Upper lobe of left lung (tissue), 6 donors: ENCODE data around the gene FLNB. TPM values are rescaled to one million over a fixed set of nuclear protein-coding genes. Genes with fewer than 3 reads are reported as not detected.

Experiments used
- ATAC-seq, 2 donors: fragments of 200-7000 bp; cut with Tn5 transposase; one replicate each; pipeline ENCODE4 v1.9.1; 2022; ENCODE audit warnings: mild to moderate bottlenecking in 2 of 2, moderate library complexity in 2 of 2; ENCODE audit not compliant: low FRiP score in 2 of 2
- DNase-seq, 2 donors: peaks; one replicate each; pipeline ENCODE4 v3.0.0-alpha.2; 2019 to 2020
- H3K27ac ChIP-seq, 4 donors: fragments of 200-600 bp; sonication (generic); one replicate each; pipeline ENCODE4 v1.5.1; 2016 to 2019
- H3K27me3 ChIP-seq, 4 donors: fragments of 200-600 bp; sonication (generic); one replicate each; pipeline ENCODE4 v1.5.1; 2017 to 2019
- H3K36me3 ChIP-seq, 4 donors: fragments of 200-600 bp; sonication (generic); one replicate each; pipeline ENCODE4 v1.5.1; 2016 to 2019
- H3K4me1 ChIP-seq, 4 donors: fragments of 200-600 bp; sonication (generic); one replicate each; pipeline ENCODE4 v1.5.1; 2018 to 2019
- H3K4me3 ChIP-seq, 4 donors: fragments of 200-600 bp; sonication (generic); one replicate each; pipeline ENCODE4 v1.5.1; 2017 to 2019; ENCODE audit warnings: mild to moderate bottlenecking in 2 of 4, moderate library complexity in 1 of 4
- H3K9me3 ChIP-seq, 4 donors: fragments of 200-600 bp; sonication (generic); one replicate each; pipeline ENCODE4 v1.5.1; 2018 to 2019
- EP300 ChIP-seq, 4 donors: sonication (generic); formaldehyde crosslinking; IDR thresholded peaks; one replicate each; pipeline ENCODE4 v1.5.1; 2017; ENCODE audit warnings: antibody characterized with exemption in 4 of 4, control low read depth in 2 of 4
- POLR2A ChIP-seq, 4 donors: fragments of 450-650 bp; IDR thresholded peaks; one replicate each; pipeline ENCODE4 v1.5.1; 2016 to 2017; ENCODE audit warnings: antibody characterized with exemption in 4 of 4, mild to moderate bottlenecking in 2 of 4
- POLR2AphosphoS5 ChIP-seq, 2 donors: sonication (generic); formaldehyde crosslinking; IDR thresholded peaks; one replicate each; pipeline ENCODE4 v1.5.1; 2017; ENCODE audit warnings: antibody characterized with exemption in 2 of 2
- WGBS, 2 donors: methylation state at CpG; one replicate each; pipeline ENCODE4 v1.1.5; 2017 to 2018; 5-methylcytosine and 5-hydroxymethylcytosine counted together
- total RNA-seq, 6 donors: library from RNA; depleted of rRNA in 4 of 6; stranded (reverse); fragments of >200 nt in 4 of 6; gene quantifications; one replicate each; pipeline versions ENCODE4 v1.1.0 to v1.2.1, GENCODE V29; 2016 to 2021
- TF ChIP-seq, protein P1 (sequence below), 6 experiments: fragments of 450-650 bp in 4 of 6; fragments of 200-600 bp in 2 of 6; sonication (generic) in 2 of 6; IDR thresholded peaks; one replicate each; pipeline ENCODE4 v1.5.1; 2016 to 2019; ENCODE audit warnings: antibody characterized with exemption in 6 of 6
- donor health status: DM: no; HTN: no; CAD: no; lungs with moderate emphysema.
- donor health status: DM: no; HTN: yes; CAD: no; lungs with severe emphysema.

The FLNB gene
- total RNA-seq, 6 donors from 2014 or later, result 101 to 193 (median 127) TPM

DNA sequence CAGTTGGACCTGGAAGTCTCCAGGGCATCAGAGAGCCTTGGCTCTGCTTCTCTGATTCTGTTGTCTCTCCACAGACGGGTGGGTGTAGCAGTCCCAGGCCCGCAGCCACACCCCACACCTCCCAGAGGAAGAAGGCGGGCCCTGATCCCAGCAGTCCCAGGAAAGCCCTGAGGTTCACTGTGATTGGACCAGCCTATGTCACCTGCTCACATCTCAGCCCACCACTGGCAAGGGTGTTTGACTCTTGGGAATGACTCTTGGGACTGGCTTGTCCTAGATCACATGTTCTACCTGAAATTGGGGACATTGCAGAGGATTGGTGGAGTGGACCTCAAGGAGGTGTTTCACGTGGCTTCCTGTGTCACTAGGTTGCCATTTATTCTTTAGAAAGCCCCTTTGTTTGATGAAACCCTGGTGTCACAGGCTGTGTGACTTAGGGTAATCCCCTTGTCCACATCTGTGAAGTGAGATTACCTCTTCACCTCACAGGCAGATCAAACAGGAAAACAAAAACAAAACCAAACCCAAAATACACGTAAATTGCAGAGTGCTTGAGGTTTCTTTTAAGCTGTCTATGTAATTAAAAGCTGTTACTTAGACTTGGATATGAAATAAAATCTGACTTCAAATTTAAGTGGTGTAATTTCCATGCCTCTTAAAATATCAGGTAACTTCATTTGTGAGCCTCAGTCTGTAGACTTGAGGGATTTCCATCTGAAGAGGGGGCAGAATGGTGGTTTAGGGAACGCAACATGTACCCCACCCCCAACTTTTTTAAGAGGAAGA, 26.7 kb downstream of the FLNB start:
- Histone ChIP-seq H3K9me3 (no peaks in the 10 kb centered on the region), H3K4me3 (no peak overlapping the region), H3K27me3 (no peaks in the 10 kb centered on the region), H3K4me1 (peaks cover 4 to 23% (median 7%) of the 10 kb centered on the region in 4 donors), H3K36me3 (no peaks in the 10 kb centered on the region), H3K27ac (no peak overlapping the region)
- TF ChIP-seq, protein P1, sequence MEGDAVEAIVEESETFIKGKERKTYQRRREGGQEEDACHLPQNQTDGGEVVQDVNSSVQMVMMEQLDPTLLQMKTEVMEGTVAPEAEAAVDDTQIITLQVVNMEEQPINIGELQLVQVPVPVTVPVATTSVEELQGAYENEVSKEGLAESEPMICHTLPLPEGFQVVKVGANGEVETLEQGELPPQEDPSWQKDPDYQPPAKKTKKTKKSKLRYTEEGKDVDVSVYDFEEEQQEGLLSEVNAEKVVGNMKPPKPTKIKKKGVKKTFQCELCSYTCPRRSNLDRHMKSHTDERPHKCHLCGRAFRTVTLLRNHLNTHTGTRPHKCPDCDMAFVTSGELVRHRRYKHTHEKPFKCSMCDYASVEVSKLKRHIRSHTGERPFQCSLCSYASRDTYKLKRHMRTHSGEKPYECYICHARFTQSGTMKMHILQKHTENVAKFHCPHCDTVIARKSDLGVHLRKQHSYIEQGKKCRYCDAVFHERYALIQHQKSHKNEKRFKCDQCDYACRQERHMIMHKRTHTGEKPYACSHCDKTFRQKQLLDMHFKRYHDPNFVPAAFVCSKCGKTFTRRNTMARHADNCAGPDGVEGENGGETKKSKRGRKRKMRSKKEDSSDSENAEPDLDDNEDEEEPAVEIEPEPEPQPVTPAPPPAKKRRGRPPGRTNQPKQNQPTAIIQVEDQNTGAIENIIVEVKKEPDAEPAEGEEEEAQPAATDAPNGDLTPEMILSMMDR (IDR thresholded peaks at IDR 0.05), result no peak
- TF ChIP-seq EP300 (IDR thresholded peaks at IDR 0.05), result no peak
- TF ChIP-seq POLR2AphosphoS5 (IDR thresholded peaks at IDR 0.05), result no peak
- no peak for TF ChIP-seq POLR2A (IDR thresholded peaks at IDR 0.05)
- DNase-seq, result no peak
- WGBS, 2 donors, result 63 to 77% methylated on average over 5 to 6 of the region's 6 CpGs
- ATAC-seq, result no peak

DNA sequence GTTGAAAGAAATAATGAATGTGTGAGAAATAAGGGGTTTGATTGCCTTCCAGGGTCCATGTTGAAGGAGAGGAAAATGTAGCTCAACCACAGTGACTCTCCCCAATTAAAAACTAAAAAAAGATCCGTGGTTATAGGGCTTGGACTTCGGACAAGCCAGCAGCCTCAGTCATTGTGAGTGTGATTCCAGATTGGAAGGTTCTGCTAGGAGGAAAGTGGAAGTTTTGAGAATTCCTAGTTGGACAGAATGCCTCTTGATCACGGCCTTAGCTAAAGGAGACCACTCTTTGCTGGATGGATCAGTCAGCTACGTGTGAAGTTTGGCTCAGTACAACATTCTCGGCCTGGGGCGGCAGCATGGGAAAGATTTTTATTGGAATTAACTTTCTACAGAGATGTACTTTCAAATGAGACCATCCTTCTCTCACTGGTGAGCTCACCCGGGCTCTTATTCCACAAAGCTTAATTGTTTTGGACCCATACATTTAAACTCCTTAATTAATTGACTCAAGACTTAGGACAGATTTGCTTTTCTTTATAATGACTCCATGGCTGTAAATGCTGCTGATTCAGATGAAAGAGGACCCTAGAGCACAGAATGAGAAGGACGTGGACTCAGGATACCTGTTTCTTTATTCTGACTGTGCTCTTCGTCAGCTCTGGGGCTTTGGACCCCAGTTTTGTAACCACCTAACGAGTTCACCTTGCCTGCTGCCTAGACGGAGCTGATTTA, 27.5 kb downstream of the FLNB start:
- H3K27me3 ChIP-seq, result no peaks in the 10 kb centered on the region
- no peaks in the 10 kb centered on the region for H3K9me3 ChIP-seq
- no peaks in the 10 kb centered on the region for H3K36me3 ChIP-seq
- peaks cover 4 to 30% (median 10%) of the 10 kb centered on the region in 4 donors for H3K4me1 ChIP-seq
- no peak for TF ChIP-seq POLR2AphosphoS5 (IDR thresholded peaks at IDR 0.05)
- TF ChIP-seq POLR2A (IDR thresholded peaks at IDR 0.05), result no peak
- TF ChIP-seq, protein P1 (IDR thresholded peaks at IDR 0.05), result no peak
- no peak for TF ChIP-seq EP300 (IDR thresholded peaks at IDR 0.05)
- H3K27ac ChIP-seq, result no peak overlapping the region
- H3K4me3 ChIP-seq, result no peak overlapping the region
- no peak for DNase-seq
- ATAC-seq, result no peak
- 75 to 82% methylated on average over 11 of the region's 11 CpGs for WGBS, 2 donors

DNA sequence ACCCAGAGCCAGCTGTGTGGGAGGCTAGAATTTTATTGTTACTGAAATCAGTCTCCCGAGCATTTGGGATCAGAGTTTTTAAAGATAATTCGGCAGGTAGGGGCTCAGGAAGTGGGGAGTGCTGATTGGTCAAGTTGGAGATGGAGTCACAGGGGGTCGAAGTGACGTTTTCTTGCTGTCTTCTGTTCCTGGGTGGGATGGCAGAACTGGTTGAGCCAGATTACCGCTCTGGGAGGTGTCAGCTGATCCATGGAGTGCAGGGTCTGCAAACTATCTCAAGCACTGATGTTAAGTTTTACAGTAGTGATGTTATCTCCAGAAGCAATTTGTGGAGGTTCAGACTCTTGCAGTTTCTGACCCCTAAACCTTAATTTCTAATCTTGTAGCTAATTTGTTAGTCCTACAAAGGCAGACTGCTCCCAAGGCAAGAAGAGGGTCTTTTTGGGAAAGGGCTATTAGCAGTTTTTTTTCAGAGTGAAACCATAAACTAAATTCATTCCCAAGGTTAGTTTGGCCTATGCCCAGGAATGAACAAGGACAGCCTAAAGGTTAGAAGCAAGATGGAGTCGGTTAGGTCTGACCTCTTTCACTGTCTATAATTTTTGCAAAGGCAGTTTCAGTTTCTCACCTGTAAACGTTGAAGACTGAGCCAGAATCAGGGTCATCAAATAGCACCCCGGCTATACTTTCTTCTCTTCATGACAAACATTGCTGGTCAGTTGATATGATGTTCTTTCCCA, 28.2 kb downstream of the FLNB start:
- no peak for ATAC-seq
- H3K27me3 ChIP-seq, result no peaks in the 10 kb centered on the region
- no peak for DNase-seq
- H3K27ac ChIP-seq, result no peak overlapping the region
- no peaks in the 10 kb centered on the region for H3K36me3 ChIP-seq
- H3K9me3 ChIP-seq, result no peaks in the 10 kb centered on the region
- H3K4me1 ChIP-seq, result peaks cover 9 to 38% (median 17%) of the 10 kb centered on the region in 4 donors
- 79 to 82% methylated on average over 8 of the region's 8 CpGs for WGBS, 2 donors
- H3K4me3 ChIP-seq, result no peak overlapping the region
- TF ChIP-seq POLR2AphosphoS5 (IDR thresholded peaks at IDR 0.05), result no peak
- no peak for TF ChIP-seq POLR2A (IDR thresholded peaks at IDR 0.05)
- TF ChIP-seq, protein P1 (IDR thresholded peaks at IDR 0.05), result no peak
- no peak for TF ChIP-seq EP300 (IDR thresholded peaks at IDR 0.05)

DNA sequence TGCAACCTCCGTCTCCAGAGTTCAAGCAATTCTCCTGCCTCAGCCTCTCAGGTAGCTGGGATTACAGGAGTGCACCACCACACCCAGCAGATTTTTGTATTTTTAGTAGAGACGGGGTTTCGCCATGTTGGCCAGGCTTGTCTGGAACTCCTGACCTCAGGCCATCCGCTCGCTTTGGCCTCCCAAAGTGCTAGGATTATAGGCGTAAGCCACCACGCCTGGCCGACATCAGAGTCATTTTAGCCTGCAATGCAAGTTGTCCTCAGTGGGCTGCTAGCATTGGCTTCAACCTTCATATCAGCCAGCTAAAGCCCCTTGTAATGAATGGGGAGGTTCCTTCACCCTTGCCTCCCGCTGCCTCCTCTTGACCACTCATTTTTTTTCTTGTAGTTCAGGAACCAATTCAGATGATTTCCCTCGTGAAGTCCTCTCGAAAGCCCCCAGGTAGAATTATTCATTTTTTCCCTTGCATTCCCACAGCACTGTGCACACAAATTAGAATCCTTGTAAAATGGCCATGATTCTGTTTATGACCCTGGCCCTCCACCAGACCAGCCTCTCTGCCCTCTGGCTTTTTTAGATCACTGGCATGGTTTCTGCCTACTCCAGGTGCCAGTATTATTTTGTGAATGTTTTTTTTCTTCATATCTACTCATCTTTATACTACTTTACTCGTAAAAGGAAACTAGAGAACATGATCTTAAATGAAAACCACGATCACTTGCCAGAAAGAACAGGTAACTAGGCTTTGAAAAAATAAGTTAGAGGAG, 29.1 kb downstream of the FLNB start:
- no peaks in the 10 kb centered on the region for H3K27me3 ChIP-seq
- no peaks in the 10 kb centered on the region for H3K36me3 ChIP-seq
- no peak overlapping the region for H3K27ac ChIP-seq
- ATAC-seq (no peak), DNase-seq (no peak)
- 94 to 95% methylated on average over 13 of the region's 13 CpGs for WGBS, 2 donors
- no peak overlapping the region for H3K4me3 ChIP-seq
- no peaks in the 10 kb centered on the region for H3K9me3 ChIP-seq
- TF ChIP-seq EP300 (IDR thresholded peaks at IDR 0.05), result no peak
- TF ChIP-seq POLR2A (IDR thresholded peaks at IDR 0.05), result no peak
- TF ChIP-seq, protein P1 (IDR thresholded peaks at IDR 0.05), result no peak
- TF ChIP-seq POLR2AphosphoS5 (IDR thresholded peaks at IDR 0.05), result no peak
- peaks cover 16 to 47% (median 24%) of the 10 kb centered on the region in 4 donors for H3K4me1 ChIP-seq
